IPS-15b (cell line): ENCODE measurements around the gene CABLES1.

ENCODE experiments used
- H3K27me3 ChIP-seq: one replicate; pipeline ENCODE4 v1.6.1; 2013; ENCODE audit warnings: low read length; ENCODE audit not compliant: control insufficient read depth, insufficient read depth
- H3K36me3 ChIP-seq: one replicate; pipeline ENCODE4 v1.6.1; 2013; ENCODE audit warnings: low read length; ENCODE audit not compliant: control insufficient read depth, insufficient read depth
- H3K4me1 ChIP-seq: one replicate; pipeline ENCODE4 v1.6.1; 2013; ENCODE audit warnings: mild to moderate bottlenecking, low read length; ENCODE audit not compliant: control insufficient read depth, insufficient read depth
- H3K4me3 ChIP-seq: one replicate; pipeline ENCODE4 v1.5.1; 2013; ENCODE audit warnings: low read depth, low read length
- H3K9ac ChIP-seq: one replicate; pipeline ENCODE4 v1.6.1; 2013; ENCODE audit warnings: low read depth, mild to moderate bottlenecking, low read length
- H3K9me3 ChIP-seq: one replicate; pipeline ENCODE4 v1.6.1; 2013; ENCODE audit warnings: mild to moderate bottlenecking, low read length; ENCODE audit not compliant: control insufficient read depth, insufficient read depth

The CABLES1 gene

DNA sequence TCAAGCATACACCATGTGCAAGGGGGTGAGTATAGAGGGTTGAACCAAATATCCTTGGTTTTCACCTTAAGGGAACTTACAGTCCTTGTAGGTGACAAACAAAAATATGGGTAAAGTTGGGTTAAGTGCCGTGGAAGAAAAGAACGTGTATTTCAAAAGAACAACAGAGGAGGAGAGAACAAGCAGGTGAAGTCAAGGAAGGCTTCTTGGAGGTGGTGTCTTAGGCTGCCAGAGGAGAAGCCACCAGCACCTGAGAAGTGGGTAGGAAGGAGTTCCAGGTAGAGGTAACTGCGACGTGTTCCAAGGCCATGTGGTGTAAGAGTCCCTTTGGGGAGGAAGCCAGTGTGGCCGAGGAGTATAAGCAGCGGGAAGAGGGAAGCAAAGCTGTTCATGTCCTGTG is 27.2 kb downstream of the CABLES1 start:
- H3K4me3 ChIP-seq = no peak overlapping the region
- H3K4me1 ChIP-seq = peaks cover 10% of the 10 kb centered on the region
- no peak overlapping the region for H3K9ac ChIP-seq
- H3K9me3 ChIP-seq = no peaks in the 10 kb centered on the region
- H3K27me3 ChIP-seq = no peaks in the 10 kb centered on the region
- no peaks in the 10 kb centered on the region for H3K36me3 ChIP-seq

DNA sequence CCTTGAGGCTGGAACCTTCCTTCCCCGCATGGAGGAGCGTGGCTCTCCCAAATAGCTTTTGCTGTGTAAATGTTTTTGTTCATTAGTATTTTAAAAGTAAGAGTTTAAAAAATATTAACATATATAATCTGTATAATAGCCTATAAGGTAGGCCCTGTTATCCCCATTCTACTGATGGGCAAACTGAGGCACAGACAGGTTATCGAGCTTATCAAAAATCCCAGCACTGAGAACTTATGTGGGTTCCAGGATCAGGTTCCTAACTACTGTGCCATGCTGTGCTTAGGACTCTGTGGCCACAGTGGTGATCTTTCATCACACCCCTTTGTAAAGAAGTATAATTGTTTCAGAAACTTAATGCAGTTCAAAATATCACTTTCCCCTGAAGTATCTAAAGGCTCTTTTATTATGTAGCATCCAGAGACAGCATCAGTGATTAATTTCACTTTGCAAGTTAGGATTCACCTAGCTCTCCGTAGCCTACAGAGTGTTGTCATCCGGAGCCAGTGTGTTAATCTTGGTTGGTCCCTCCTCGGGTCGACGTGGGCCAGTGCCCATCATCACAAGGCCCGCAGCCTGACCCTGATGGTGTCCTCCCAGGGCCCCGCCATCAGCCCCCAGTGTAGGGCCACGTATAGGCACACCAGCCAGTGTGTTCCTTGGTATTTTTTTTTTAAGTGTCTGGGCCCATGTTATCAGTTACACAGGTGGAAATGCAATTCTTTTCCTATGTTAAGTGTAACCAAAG is 28.7 kb downstream of the CABLES1 start:
- Histone ChIP-seq H3K27me3 (no peaks in the 10 kb centered on the region), H3K36me3 (no peaks in the 10 kb centered on the region), H3K9ac (no peak overlapping the region), H3K4me1 (peaks cover 23% of the 10 kb centered on the region), H3K4me3 (no peak overlapping the region), H3K9me3 (no peaks in the 10 kb centered on the region)

- no peak overlapping the region for H3K4me3 ChIP-seq
- no peaks in the 10 kb centered on the region for H3K9me3 ChIP-seq
- H3K27me3 ChIP-seq = no peaks in the 10 kb centered on the region
- peaks cover 35% of the 10 kb centered on the region for H3K4me1 ChIP-seq
- H3K36me3 ChIP-seq = no peaks in the 10 kb centered on the region
- H3K9ac ChIP-seq = no peak overlapping the region
Observed at GRCh38 chr18:23165271-23166068, 30.2 kb downstream of the CABLES1 start.

DNA sequence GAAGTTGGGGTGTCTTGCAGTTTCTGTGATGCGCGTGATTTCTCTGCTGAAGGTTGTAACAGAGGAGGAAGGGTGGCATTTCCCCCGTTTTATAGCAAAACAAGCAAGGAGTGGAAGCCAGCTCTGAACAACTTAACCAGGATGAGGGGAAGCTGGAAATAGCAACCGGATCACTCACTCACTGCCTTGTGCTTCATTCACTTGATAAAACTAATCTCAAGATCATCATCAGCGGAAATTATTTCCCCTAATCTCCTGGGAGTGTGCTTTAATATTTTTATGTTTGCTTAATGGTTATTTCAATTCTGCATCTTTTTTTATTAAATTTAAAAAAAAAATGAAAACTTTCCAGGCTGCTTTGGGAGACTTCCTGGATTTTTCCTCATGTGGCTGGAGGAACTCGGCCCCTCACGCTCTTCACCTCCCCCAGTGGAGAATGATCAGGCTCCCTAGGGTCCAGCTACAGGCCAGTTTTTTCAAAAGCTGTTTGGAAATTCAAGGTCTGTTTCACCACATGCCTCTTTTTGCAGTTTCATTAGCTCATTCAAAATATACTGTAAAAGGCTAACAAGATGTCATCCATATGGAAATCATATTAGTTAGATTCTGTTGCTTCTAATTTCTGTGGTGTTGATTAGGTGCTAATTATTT is 31.7 kb downstream of the CABLES1 start:
- Histone ChIP-seq H3K36me3 (no peaks in the 10 kb centered on the region), H3K9ac (no peak overlapping the region), H3K4me3 (no peak overlapping the region), H3K9me3 (no peaks in the 10 kb centered on the region), H3K4me1 (peaks cover 36% of the 10 kb centered on the region), H3K27me3 (no peaks in the 10 kb centered on the region)

DNA sequence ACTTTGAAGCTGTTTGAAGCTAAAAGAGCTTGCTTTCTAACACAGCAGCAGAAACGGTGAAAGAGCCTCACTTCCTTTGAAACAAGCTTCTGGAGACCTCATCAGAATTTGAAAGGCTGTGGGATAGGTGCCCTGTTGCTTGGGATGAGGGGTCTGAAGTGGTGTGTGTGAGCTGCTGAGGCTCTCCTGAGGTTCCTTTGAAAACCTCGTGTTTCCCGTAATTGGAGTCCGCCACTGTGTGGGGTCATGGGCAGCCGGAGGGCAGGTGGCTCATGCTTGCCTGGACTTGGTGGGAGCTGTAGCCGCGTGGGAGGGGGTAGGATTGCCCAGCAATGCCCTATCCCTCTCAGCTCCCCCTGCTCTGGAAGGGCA is 34.4 kb downstream of the CABLES1 start:
- Histone ChIP-seq H3K4me3 (peak overlapping the region; percentile 27), H3K27me3 (no peaks in the 10 kb centered on the region), H3K9me3 (no peaks in the 10 kb centered on the region), H3K36me3 (no peaks in the 10 kb centered on the region), H3K4me1 (peaks cover 36% of the 10 kb centered on the region), H3K9ac (no peak overlapping the region)

- peak overlapping the region; percentile 10 for H3K4me3 ChIP-seq
- H3K9ac ChIP-seq = no peak overlapping the region
- H3K27me3 ChIP-seq = no peaks in the 10 kb centered on the region
- no peaks in the 10 kb centered on the region for H3K36me3 ChIP-seq
- H3K9me3 ChIP-seq = no peaks in the 10 kb centered on the region
- H3K4me1 ChIP-seq = peaks cover 36% of the 10 kb centered on the region
Observed at GRCh38 chr18:23170137-23170536, 34.9 kb downstream of the CABLES1 start.

- no peaks in the 10 kb centered on the region for H3K9me3 ChIP-seq
- H3K27me3 ChIP-seq = no peaks in the 10 kb centered on the region
- H3K36me3 ChIP-seq = no peaks in the 10 kb centered on the region
- peaks cover 38% of the 10 kb centered on the region for H3K4me1 ChIP-seq
- no peak overlapping the region for H3K4me3 ChIP-seq
- no peak overlapping the region for H3K9ac ChIP-seq
Observed at GRCh38 chr18:23171581-23172156, 36.4 kb downstream of the CABLES1 start.

- no peak overlapping the region for H3K9ac ChIP-seq
- H3K36me3 ChIP-seq = no peaks in the 10 kb centered on the region
- no peaks in the 10 kb centered on the region for H3K27me3 ChIP-seq
- peaks cover 28% of the 10 kb centered on the region for H3K4me1 ChIP-seq
- no peaks in the 10 kb centered on the region for H3K9me3 ChIP-seq
- no peak overlapping the region for H3K4me3 ChIP-seq
Observed at GRCh38 chr18:23172591-23173380, 37.5 kb downstream of the CABLES1 start.

DNA sequence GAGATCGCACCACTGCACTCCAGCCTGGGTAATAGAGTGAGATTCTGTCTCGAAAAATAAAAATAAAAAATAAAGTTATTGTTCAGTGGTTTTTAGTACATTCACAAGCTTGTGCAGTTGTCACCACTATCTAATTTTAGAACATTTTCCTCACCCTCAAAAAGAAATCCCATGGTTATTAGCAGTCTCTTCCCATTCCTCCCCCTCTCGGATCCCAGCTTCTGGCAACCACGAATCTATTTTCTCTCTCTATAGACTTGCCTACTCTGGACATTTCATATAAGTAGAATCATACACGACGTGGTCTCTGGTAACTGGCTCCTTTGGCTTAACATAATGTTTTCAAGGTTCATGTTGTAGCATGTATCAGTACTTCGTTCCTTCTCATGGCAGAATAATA is 38.6 kb downstream of the CABLES1 start:
- Histone ChIP-seq H3K27me3 (no peaks in the 10 kb centered on the region), H3K4me3 (no peak overlapping the region), H3K9me3 (no peaks in the 10 kb centered on the region), H3K36me3 (no peaks in the 10 kb centered on the region), H3K4me1 (peaks cover 17% of the 10 kb centered on the region), H3K9ac (no peak overlapping the region)

GRCh38 chr18:23176701-23177432 is 41.6 kb downstream of the CABLES1 start:
- Histone ChIP-seq H3K9me3 (no peaks in the 10 kb centered on the region), H3K4me1 (peaks cover 4% of the 10 kb centered on the region), H3K9ac (no peak overlapping the region), H3K27me3 (no peaks in the 10 kb centered on the region), H3K4me3 (no peak overlapping the region), H3K36me3 (no peaks in the 10 kb centered on the region)
